ENCODE results near the gene DOK5. TPM values are rescaled to one million over a fixed set of nuclear protein-coding genes. Genes with fewer than 3 reads are reported as not detected.
"Not testable (repeated sequence)": the region's sequence is repeated elsewhere in the genome, so short reads cannot be mapped to it uniquely, and the experiment has no call there.

DOK5 gene
- total RNA-seq, 4 donors from 2014 or later, result 4.7 to 10.9 (median 7.3) TPM

DNA sequence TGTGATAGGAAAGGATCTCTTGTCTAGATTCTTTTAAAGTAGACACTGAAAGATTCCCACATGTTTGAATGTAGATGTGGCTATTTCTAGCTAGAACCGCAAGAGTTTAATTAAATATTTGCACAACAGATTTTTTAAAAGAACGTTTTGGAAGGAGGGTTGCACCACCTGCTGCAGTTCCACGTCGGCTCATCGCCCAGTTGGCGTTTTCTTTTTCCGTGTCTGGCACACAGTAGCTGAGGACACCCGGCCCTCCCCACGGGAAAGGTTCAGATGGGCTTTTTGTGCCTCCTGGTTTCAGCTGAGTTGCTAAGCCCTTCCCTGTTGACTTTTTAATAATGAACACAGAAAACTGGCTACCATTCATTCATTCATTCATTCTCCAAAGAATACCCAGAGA lies 41.8 kb upstream of the DOK5 start:
- no peak for DNase-seq
- intact Hi-C loops (cut with DNase I), result no loop called here
- WGBS, 2 donors, result 77 to 82% methylated on average over 9 of the region's 9 CpGs
- Histone ChIP-seq H3K36me3 (no peaks in the 10 kb centered on the region), H3K4me1 (peaks cover 0 to 9% of the 10 kb centered on the region in 2 donors), H3K27me3 (no peaks in the 10 kb centered on the region), H3K4me3 (replicated peaks in 1 of 3) (no peak overlapping the region), H3K27ac (no peak overlapping the region), H3K9me3 (no peaks in the 10 kb centered on the region)
- TF ChIP-seq POLR2A (IDR thresholded peaks at IDR 0.05) (no peak), CTCF (IDR thresholded peaks at IDR 0.05) (no peak)

DNA sequence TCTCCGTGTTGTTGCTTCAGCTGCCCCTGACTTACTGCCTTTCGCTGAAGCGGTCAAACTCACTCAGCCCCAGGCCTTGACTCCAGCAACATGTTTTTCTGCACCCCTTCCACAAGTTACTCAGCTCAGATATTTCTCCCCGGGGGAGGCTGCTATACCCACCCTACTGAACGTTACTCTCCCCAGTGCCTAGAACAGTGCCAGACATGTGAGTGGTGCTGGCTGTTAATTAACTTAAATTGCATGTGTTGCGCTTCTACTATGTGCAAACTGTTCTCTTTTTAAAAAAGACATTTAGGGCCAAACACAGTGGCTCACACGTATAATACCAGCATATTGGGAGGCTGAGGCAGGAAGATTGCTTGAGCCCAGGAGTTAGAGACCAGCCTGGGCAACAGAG lies 41.2 kb upstream of the DOK5 start:
- WGBS, 2 donors, result 80 to 87% methylated on average over 7 of the region's 7 CpGs
- H3K9me3 ChIP-seq, result no peaks in the 10 kb centered on the region
- no peak overlapping the region for H3K27ac ChIP-seq
- H3K4me3 ChIP-seq (replicated peaks in 1 of 3), result no peak overlapping the region
- H3K27me3 ChIP-seq, result no peaks in the 10 kb centered on the region
- intact Hi-C loops (cut with DNase I), result no loop called here
- no peak for DNase-seq
- no peaks in the 10 kb centered on the region for H3K36me3 ChIP-seq
- TF ChIP-seq CTCF (IDR thresholded peaks at IDR 0.05), result no peak
- peaks cover 0 to 9% of the 10 kb centered on the region in 2 donors for H3K4me1 ChIP-seq

GRCh38 chr20:54435015-54435414 lies 40.4 kb upstream of the DOK5 start:
- no peaks in the 10 kb centered on the region for H3K27me3 ChIP-seq
- peaks cover 0 to 9% of the 10 kb centered on the region in 2 donors for H3K4me1 ChIP-seq
- H3K9me3 ChIP-seq, result no peaks in the 10 kb centered on the region
- no peak for TF ChIP-seq CTCF (IDR thresholded peaks at IDR 0.05)
- no peak for TF ChIP-seq POLR2A (IDR thresholded peaks at IDR 0.05)
- 31 to 52% methylated on average over 3 of the region's 3 CpGs for WGBS, 2 donors
- H3K36me3 ChIP-seq, result no peaks in the 10 kb centered on the region
- intact Hi-C loops (cut with DNase I), result no loop called here
- H3K27ac ChIP-seq, result no peak overlapping the region
- DNase-seq, result peak; percentile 5 to 8
- H3K4me3 ChIP-seq (replicated peaks in 1 of 3), result no peak overlapping the region

- DNase-seq; H3K4me3 ChIP-seq (replicated peaks in 1 of 3); H3K9me3 ChIP-seq; H3K4me1 ChIP-seq; H3K27me3 ChIP-seq; H3K27ac ChIP-seq; H3K36me3 ChIP-seq; intact Hi-C loops (cut with DNase I): not testable (repeated sequence)
- WGBS, 2 donors, result 89 to 93% methylated on average over 8 of the region's 8 CpGs
Measured at GRCh38 chr20:54436410-54436809, 39.0 kb upstream of the DOK5 start.

GRCh38 chr20:54438166-54438565 lies 37.2 kb upstream of the DOK5 start:
- 82 to 90% methylated on average over 5 of the region's 5 CpGs for WGBS, 2 donors
- Histone ChIP-seq H3K36me3 (no peaks in the 10 kb centered on the region), H3K4me1 (peaks cover 0 to 9% of the 10 kb centered on the region in 2 donors), H3K27ac (no peak overlapping the region), H3K4me3 (replicated peaks in 1 of 3) (no peak overlapping the region), H3K27me3 (no peaks in the 10 kb centered on the region), H3K9me3 (no peaks in the 10 kb centered on the region)
- TF ChIP-seq CTCF (IDR thresholded peaks at IDR 0.05) (no peak), POLR2A (IDR thresholded peaks at IDR 0.05) (no peak)
- intact Hi-C loops (cut with DNase I), result no loop called here
- DNase-seq, result no peak

DNA sequence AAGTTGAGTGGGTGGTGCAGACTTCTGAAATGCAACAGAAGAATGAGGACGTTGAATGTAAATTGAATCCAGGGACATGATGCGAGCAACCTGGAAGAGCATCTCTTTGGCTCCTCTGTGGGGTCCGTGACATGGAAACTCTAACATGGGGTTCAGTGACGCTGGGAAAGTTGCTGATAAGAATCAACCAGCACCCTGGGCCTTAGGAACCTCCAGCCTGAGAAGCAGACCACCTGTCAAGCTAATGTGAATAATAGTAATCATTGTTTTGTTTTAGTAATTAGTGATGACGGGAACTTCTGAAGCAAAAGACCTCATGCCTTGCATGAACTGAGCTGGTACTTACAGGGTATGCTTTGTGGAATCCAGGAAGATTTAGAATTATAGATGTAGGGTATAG lies 25.2 kb upstream of the DOK5 start:
- 75 to 79% methylated on average over 5 of the region's 5 CpGs for WGBS, 2 donors
- no peak overlapping the region for H3K27ac ChIP-seq
- H3K27me3 ChIP-seq, result no peaks in the 10 kb centered on the region
- H3K36me3 ChIP-seq, result no peaks in the 10 kb centered on the region
- DNase-seq, result no peak
- TF ChIP-seq CTCF (IDR thresholded peaks at IDR 0.05) (no peak), POLR2A (IDR thresholded peaks at IDR 0.05) (no peak)
- H3K9me3 ChIP-seq, result no peaks in the 10 kb centered on the region
- intact Hi-C loops (cut with DNase I), result no loop called here
- no peaks in the 10 kb centered on the region for H3K4me1 ChIP-seq
- H3K4me3 ChIP-seq (replicated peaks in 1 of 3), result no peak overlapping the region
